MCF 10A (cell line): ENCODE measurements around the gene RNASEH2B. TPM values are rescaled to one million over a fixed set of nuclear protein-coding genes. Genes with fewer than 3 reads are reported as not detected.

Experiments
- BruUV-seq: library from RNA; stranded (reverse); fragments of 400-500 nt; replicated peaks from 2 replicates; lab custom pipeline; 2021; lab: Mats Ljungman, UMichigan
- CTCF ChIA-PET: fragments of 300-600 bp; sonication (Branson Sonifier 250); formaldehyde crosslinking; extraction: SDS; loops from one replicate; lab custom pipeline; 2021; ENCODE audit warnings: antibody characterized with exemption, inconsistent platforms; lab: Yijun Ruan, JAX
- POLR2A ChIA-PET: fragments of 300-600, 350-650 bp; sonication (Branson Sonifier 250); formaldehyde crosslinking; extraction: SDS; loops from one replicate; lab custom pipeline; 2020; ENCODE audit warnings: antibody characterized with exemption, inconsistent platforms; lab: Yijun Ruan, JAX
- DNase-seq: peaks from one replicate; pipeline ENCODE4 v3.0.0-alpha.2; 2018; ENCODE audit not compliant: unreplicated experiment
- H3K27ac Mint-ChIP-seq: one replicate; pipeline ENCODE4 v1.8.0; 2022; ENCODE audit warnings: mild to moderate bottlenecking, low read depth, mixed read lengths; ENCODE audit not compliant: unreplicated experiment
- H3K27me3 Mint-ChIP-seq: one replicate; pipeline ENCODE4 v1.8.0; 2022; ENCODE audit warnings: mixed read lengths; ENCODE audit not compliant: insufficient read depth, unreplicated experiment
- H3K36me3 Mint-ChIP-seq: one replicate; pipeline ENCODE4 v1.8.0; 2022; ENCODE audit warnings: mild to moderate bottlenecking, moderate library complexity, mixed read lengths; ENCODE audit not compliant: insufficient read depth, unreplicated experiment
- H3K4me1 Mint-ChIP-seq: one replicate; pipeline ENCODE4 v1.8.0; 2022; ENCODE audit warnings: mixed read lengths; ENCODE audit not compliant: insufficient read depth, unreplicated experiment
- H3K4me3 Mint-ChIP-seq: one replicate; pipeline ENCODE4 v1.8.0; 2022; ENCODE audit warnings: mild to moderate bottlenecking, moderate library complexity, mixed read lengths; ENCODE audit not compliant: unreplicated experiment
- H3K9me3 Mint-ChIP-seq: one replicate; pipeline ENCODE4 v1.8.0; 2022; ENCODE audit warnings: mixed read lengths; ENCODE audit not compliant: unreplicated experiment
- CTCF ChIP-seq: fragments of 200-600 bp; IDR thresholded peaks from one replicate; pipeline ENCODE4 v1.8.0; 2022; ENCODE audit warnings: antibody characterized with exemption, mild to moderate bottlenecking; ENCODE audit not compliant: unreplicated experiment
- intact Hi-C: fragments of 100-400 bp; cut with micrococcal nuclease; formaldehyde crosslinking; loops from 2 replicates; pipeline ENCODE4 v1.14.1; 2022
- total RNA-seq: library from RNA; stranded (reverse); gene quantifications from 2 replicates; pipeline ENCODE4 v1.2.3, GENCODE V29; 2022

Gene RNASEH2B
- total RNA-seq, 1 experiment from 2014 or later: 53.3 TPM

GRCh38 chr13:50970956-50971355 is 61.4 kb downstream of the RNASEH2B start:
- TF ChIP-seq CTCF: no peak
- Mint-ChIP-seq H3K36me3 (peaks cover 33% of the 10 kb centered on the region), H3K4me3 (no peak overlapping the region), H3K9me3 (no peaks in the 10 kb centered on the region), H3K4me1 (no peaks in the 10 kb centered on the region), H3K27ac (no peak overlapping the region), H3K27me3 (no peaks in the 10 kb centered on the region)
- no TSS peak for BruUV-seq
- CTCF ChIA-PET: interaction anchor here (1.5 kb wide), 1 partner anchor 21 kb away, joined by 4 read pairs; no protein-coding TSS in a partner anchor
- intact Hi-C loops: no loop called here
- POLR2A ChIA-PET: no interaction called here
- no peak for DNase-seq

- ChIA-PET POLR2A (no interaction called here), CTCF (no interaction called here)
- H3K4me3 Mint-ChIP-seq: no peak overlapping the region
- intact Hi-C loops: no loop called here
- TF ChIP-seq CTCF: no peak
- H3K27me3 Mint-ChIP-seq: no peaks in the 10 kb centered on the region
- H3K36me3 Mint-ChIP-seq: peaks cover 36% of the 10 kb centered on the region
- no peaks in the 10 kb centered on the region for H3K9me3 Mint-ChIP-seq
- no peaks in the 10 kb centered on the region for H3K4me1 Mint-ChIP-seq
- DNase-seq: no peak
- no peak overlapping the region for H3K27ac Mint-ChIP-seq
- no TSS peak for BruUV-seq
Measured at GRCh38 chr13:50974268-50974667, 64.7 kb downstream of the RNASEH2B start.

DNA sequence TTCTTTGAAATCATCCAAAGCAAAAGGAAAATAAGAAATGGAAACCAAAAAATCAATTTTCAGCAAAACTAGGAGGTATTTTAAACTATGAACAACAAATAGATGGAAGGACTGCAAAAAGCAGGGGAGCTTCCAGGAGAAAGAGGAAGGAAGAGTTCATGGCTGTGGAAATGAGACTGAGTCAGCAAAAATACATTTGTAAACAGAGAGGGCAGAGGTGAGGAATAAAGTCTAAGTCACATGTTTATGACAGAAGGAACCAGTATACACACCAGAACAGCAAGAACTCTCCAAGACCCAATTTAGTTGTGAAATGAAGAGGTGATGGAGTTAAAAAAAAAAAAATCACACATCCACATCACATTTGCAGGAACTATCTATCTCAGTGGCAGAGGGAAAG is 69.6 kb downstream of the RNASEH2B start:
- POLR2A ChIA-PET: interaction anchor here (0.6 to 0.7 kb wide), 2 partner anchors 42 to 1038 kb away, joined by 3 read pairs; no protein-coding TSS in a partner anchor
- H3K4me1 Mint-ChIP-seq: no peaks in the 10 kb centered on the region
- CTCF ChIA-PET: interaction anchor here (0.7 to 0.8 kb wide), 2 partner anchors 10 to 1472 kb away, joined by 3 to 4 read pairs; no protein-coding TSS in a partner anchor

GRCh38 chr13:50981686-50982085 is 72.1 kb downstream of the RNASEH2B start:
- intact Hi-C loops: no loop called here
- no TSS peak for BruUV-seq
- Mint-ChIP-seq H3K4me3 (no peak overlapping the region), H3K9me3 (no peaks in the 10 kb centered on the region), H3K27me3 (no peaks in the 10 kb centered on the region), H3K27ac (no peak overlapping the region), H3K4me1 (no peaks in the 10 kb centered on the region), H3K36me3 (peaks cover 6% of the 10 kb centered on the region)
- no peak for TF ChIP-seq CTCF
- ChIA-PET POLR2A (no interaction called here), CTCF (interaction anchor here (1.0 kb wide), 1 partner anchor 24 kb away, joined by 4 read pairs; no protein-coding TSS in a partner anchor)
- no peak for DNase-seq

More for the DNA sequence above, 69.6 kb downstream of the RNASEH2B start:
- Mint-ChIP-seq H3K9me3 (no peaks in the 10 kb centered on the region), H3K4me3 (no peak overlapping the region), H3K27me3 (no peaks in the 10 kb centered on the region), H3K27ac (no peak overlapping the region), H3K36me3 (peaks cover 12% of the 10 kb centered on the region)
- no TSS peak for BruUV-seq
- TF ChIP-seq CTCF: no peak
- DNase-seq: no peak
- intact Hi-C loops: no loop called here
